HG02840 (cell line): ENCODE data around the gene STARD13.

Experiments used
- ATAC-seq: cut with Tn5 transposase; IDR thresholded peaks from one replicate; pipeline ENCODE4 v1.9.1; 2021; ENCODE audit warnings: mild to moderate bottlenecking, moderate library complexity, moderate number of reproducible peaks; ENCODE audit not compliant: unreplicated experiment, low FRiP score

The STARD13 gene

GRCh38 chr13:33310245-33311038 lies 24.9 kb upstream of the STARD13 start:
- no peak for ATAC-seq

DNA sequence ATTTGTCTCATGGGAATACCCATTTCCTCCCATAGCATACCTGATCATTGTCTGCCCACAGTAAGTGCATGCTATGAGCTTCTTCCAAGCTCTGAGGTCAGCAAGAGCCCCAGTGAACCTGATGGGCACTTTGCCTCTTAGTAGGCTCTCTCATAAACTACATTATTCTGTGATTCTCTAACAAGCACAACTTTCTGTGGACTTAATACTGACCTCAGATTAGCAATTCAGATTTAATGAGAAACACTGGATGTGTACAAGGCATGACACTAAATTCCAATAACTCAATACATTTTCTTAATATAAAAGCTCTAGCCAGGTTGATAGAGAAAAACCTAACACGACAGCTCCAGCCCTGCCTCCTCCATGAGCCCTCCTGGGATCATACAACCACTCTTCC lies 23.3 kb upstream of the STARD13 start:
- ATAC-seq = no peak

DNA sequence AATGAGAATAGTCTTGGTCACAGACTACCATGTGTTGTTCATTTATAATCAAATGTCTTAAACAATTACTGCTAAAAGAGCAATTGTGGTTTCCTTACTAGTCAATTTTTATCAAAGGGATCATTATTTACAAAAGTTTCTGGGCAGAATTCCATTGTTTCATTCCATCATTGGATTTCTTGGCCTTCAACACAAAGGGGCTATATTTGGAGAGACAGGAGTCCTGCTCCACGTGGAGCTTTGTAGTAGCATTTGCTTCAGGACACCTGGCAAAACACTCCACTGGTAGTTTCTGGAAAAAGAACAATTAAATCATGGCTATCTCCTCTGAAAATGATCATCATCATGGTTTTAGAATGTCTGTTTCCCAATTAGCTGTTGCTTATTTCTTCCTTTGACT lies 22.3 kb upstream of the STARD13 start:
- ATAC-seq = no peak

GRCh38 chr13:33303855-33304597 lies 18.5 kb upstream of the STARD13 start:
- ATAC-seq = no peak

DNA sequence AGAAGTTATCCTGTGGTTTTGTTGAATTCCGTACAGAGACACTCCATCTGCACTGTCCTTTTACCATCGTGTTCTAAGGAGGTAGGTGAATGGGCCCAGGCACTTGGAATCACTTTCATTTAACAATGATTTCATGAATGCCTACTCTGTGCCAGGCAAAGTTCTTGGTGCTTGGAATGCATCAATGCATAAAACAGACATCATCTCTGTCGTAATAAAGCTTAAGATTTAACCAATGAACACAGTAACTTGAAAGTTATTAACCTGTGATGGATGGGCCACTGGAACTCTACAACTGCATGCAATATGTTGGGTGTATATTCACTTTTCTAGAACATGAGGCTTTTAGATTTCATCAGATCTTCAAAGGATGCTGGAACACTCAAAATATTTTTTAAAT lies 14.1 kb upstream of the STARD13 start:
- ATAC-seq = no peak

GRCh38 chr13:33296793-33297425 lies 11.4 kb upstream of the STARD13 start:
- ATAC-seq = no peak

- no peak for ATAC-seq
Observed at GRCh38 chr13:33292712-33293111, 7.2 kb upstream of the STARD13 start.

DNA sequence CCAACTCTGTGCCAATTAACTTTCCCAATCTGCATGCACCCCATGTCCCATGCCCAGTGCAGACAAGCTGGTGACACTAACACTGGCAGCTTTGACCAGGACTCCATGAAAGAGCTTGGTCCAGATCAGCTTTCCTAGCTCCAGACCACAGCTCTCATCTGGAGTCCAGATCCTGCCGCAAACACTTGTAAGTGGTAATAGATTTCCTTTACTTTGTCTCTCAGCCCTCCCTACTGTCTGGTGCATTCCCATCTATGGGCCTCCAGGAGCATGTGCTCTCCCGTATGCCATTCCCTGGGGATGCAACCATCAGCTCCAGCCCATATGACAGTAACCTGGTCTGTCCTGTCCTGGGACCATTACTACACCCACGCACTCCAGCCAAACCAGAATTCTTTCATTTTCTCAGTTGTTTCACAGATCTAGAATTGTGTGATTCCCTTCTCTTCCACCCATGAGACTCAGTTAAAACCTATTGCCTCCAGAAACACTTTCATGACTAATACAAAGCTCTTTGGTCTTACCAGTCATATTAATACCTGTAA lies 4.9 kb upstream of the STARD13 start:
- no peak for ATAC-seq

- ATAC-seq = no peak
Observed at GRCh38 chr13:33289966-33290365, 4.4 kb upstream of the STARD13 start.

GRCh38 chr13:33287142-33287882 lies 1.8 kb upstream of the STARD13 start:
- ATAC-seq = no peak

- ATAC-seq = no peak
Observed at GRCh38 chr13:33286128-33286527, 573 bp upstream of the STARD13 start.

- no peak for ATAC-seq
Observed at GRCh38 chr13:33284916-33285315, 639 bp downstream of the STARD13 start.

GRCh38 chr13:33284031-33284430 lies 1.5 kb downstream of the STARD13 start:
- ATAC-seq = no peak

DNA sequence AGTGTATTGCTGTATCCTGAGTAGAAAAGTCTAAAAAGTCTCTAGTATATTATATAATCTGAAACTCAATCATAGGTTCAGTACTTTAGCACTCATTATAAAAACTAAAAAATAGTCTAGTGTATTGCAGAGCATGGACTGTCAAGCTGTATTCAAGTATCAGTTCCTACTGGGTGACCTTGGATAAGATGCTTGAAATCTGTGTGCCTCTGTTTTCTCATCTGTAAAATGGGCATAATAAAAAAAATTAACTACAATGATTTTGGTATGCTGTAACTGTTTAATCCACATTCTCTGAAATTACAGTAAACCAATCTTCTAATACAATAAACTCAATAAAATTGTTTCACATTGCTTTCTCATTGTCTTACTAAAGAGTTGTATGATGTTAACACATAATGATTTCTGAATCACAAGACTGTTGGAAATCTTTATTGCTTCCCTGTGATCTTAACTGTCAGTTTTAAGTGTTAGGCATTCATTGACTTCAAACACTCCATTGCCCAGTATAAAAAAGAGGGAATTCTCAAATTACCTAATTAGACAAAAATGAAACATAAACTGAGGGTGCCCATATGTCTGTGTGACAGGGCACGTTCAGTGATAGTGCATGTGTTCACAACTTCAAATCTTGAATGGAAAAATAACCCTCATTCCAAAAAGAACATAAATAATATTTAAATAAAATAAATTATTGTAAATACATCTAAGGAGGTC lies 2.2 kb downstream of the STARD13 start:
- ATAC-seq = no peak

DNA sequence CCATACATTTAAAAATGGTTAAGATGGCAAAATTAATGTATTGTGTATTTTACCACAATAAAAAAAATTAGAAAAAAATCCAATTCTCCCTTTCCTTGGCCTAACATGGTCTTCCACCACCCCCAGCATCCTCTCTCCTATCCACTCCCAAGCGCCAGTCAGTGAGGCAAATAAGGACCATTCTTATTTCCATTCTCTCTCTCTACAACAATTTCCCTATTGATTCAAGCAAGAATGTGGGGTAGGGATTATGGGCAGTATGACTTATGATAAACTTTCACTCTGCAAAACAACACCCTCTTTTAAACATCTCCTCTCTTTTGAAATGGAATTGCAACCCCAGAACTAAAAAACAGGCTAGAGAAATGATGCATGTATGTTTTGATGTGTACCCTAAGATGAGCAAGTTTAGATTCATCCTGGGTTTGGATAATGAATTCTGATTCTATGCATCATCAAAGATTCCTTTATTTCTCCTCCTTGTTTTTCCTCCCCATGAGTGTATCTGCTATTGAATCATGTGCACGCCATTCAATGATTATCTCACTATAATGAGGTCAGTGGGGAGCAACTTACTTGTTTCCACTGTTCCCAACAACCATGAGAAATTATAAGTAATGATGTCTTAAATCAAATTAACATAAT lies 3.5 kb downstream of the STARD13 start:
- ATAC-seq = no peak

DNA sequence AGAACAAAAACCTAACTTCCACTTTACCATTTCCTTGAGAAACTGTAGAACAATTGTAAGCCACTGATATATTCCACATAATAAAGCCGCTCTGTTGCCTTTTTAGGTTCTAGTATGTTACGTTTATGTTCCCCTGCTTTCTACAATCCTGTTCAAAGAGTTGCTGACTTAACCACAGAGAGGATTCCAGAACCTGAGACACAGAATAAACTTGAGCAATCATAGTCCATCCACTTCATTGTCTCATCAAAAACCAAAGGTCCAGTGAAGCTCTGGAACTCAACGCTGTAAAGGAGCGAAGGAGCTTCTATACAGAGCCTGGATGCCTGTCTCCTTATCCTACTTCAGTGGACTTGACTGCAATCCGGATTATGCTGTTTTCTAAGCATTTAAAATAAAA lies 4.6 kb downstream of the STARD13 start:
- no peak for ATAC-seq

GRCh38 chr13:33280279-33280905 lies 5.2 kb downstream of the STARD13 start:
- ATAC-seq = no peak

DNA sequence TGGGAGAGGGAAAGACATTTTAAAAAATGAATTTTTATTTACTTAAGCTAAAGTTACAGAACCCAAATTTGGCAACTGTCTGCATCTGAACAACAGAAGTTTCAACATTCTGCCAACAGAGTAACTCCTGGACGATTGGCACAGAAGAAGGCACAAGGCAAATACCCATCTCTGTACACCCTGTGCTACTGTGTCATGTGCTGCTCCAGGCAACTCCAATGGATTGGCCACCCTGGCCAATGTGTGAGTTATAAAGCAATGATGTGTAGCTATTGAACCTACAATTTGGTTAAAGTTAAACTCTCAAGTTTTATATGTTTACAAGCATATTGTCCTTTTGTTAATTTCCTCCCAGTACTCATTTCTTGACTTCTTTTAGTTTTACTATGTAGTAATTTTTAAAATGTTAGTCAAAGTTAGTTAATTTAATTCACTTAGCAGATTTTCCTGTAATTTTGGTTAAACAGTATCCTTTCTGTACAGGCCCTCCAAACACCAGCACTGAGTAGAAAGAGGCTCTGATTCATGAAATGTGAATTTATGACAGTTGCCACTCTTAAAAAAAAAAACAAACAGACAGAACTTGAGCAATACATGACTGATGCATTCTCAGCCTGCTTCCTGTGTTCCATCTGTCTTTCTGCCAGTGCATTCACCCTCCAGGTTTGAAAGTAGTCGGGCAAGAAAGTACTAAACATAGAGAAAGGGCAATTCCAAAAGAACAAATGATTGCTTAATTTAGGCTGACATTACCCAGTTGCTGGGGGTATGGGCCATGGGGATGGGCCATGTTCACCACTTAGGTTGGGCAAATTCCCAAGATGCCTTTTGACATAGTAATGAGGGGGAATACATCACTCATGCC lies 5.9 kb downstream of the STARD13 start:
- ATAC-seq = no peak
